ENCODE data around the gene EVL. TPM values are rescaled to one million over a fixed set of nuclear protein-coding genes. Genes with fewer than 3 reads are reported as not detected.

Gene EVL
- total and polyA plus RNA-seq, 2 of the 8 experiments (the other 6 are each of a cell fraction or from before 2014, with no cell fraction given) = 30.7 to 64.6 TPM

DNA sequence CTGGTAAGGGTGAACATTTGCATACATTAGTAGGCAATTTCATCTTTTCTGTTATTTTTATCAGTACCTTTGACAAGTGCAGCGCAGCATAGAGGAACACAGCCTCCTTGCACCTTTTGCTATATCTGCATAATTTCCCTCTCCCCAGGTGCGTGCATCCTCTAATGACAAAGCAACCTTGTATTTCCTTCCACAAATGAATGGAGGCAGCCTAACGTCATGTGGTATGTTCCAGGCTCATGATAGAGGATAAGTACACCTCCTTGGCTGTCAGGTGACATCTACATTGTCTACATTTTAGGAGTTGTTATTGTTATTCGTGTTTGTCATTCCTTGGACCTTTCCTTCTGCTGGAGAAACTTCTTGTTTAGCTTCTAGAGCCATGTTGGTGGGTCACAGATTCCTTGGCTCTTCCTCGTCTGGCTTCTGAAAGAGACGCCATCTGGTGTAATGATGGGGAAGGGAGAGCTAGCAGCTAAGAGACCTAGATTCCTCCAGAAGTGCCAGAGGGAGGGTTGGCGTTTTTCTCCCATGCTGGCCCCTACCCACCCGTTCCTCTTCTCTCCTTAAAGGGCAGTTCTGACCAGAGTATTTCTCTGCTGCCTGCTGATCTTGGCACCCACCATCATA, 37.0 kb downstream of the EVL start:
- Histone ChIP-seq H3K4ac (replicated peaks; ENCODE audit: insufficient read length, low read depth, low read length) (no peak overlapping the region), H3K36me3 (ENCODE audit: control insufficient read depth in 2 of 4, insufficient read depth in 4 of 4, low read length in 3 of 4) (peaks cover 0 to 9% (median 0%) of the 10 kb centered on the region in 4 experiments; a peak in 2 of 8 replicates), H3K23me2 (ENCODE audit: low read depth, low read length) (no peaks in the 10 kb centered on the region), H3K79me2 (ENCODE audit: control insufficient read depth in 1 of 2, insufficient read depth in 2 of 2, low read length in 2 of 2) (no peaks in the 10 kb centered on the region), H3K27ac (ENCODE audit: low read depth, low read length) (no peak overlapping the region), H3K4me2 (ENCODE audit: insufficient read depth in 1 of 2, low read depth in 2 of 2, low read length in 2 of 2) (no peak overlapping the region), H4K20me1 (replicated peaks in 1 of 2; ENCODE audit: control insufficient read depth in 1 of 2, insufficient read depth in 2 of 2, low read length in 2 of 2) (peaks cover 2% of the 10 kb centered on the region in 2 experiments), H3K23ac (ENCODE audit: insufficient read length) (no peak overlapping the region), H2BK120ac (replicated peaks; ENCODE audit: low read depth, low read length) (no peak overlapping the region), H3K14ac (ENCODE audit: insufficient read length) (no peak overlapping the region), H2BK20ac (ENCODE audit: low read length) (no peak overlapping the region), H3K9ac (replicated peaks in 1 of 4; ENCODE audit: extremely low read depth in 1 of 4, low read depth in 3 of 4, low read length in 3 of 4) (no peak overlapping the region), H3K27me3 (replicated peaks in 1 of 4; ENCODE audit: control insufficient read depth in 3 of 4, extremely low read depth in 1 of 4, insufficient read depth in 3 of 4, low read length in 3 of 4) (no peaks in the 10 kb centered on the region), H4K91ac (replicated peaks; ENCODE audit: insufficient read length, low read length) (no peak overlapping the region), H3K4me1 (replicated peaks in 1 of 4; ENCODE audit: control insufficient read depth in 3 of 4, insufficient read depth in 4 of 4, low read length in 3 of 4) (no peaks in the 10 kb centered on the region), H3K9me3 (ENCODE audit: insufficient read depth in 2 of 2, low read depth in 1 of 2, low read length in 1 of 2) (no peaks in the 10 kb centered on the region), H3K79me1 (ENCODE audit: low read depth, low read length) (peaks cover 2% of the 10 kb centered on the region; the same call in 1 of the 2 replicates), H2BK15ac (ENCODE audit: low read length) (no peak overlapping the region), H2BK12ac (ENCODE audit: low read depth, low read length) (no peak overlapping the region), H2BK5ac (ENCODE audit: low read depth, low read length) (no peak overlapping the region), H4K8ac (ENCODE audit: extremely low read depth, insufficient read depth, low read length) (no peak overlapping the region), H3K18ac (ENCODE audit: extremely low read depth, low read length) (no peak overlapping the region), H4K5ac (ENCODE audit: insufficient read length, low read depth, low read length) (no peak overlapping the region), H3K4me3 (ENCODE audit: extremely low read depth in 1 of 4, insufficient read depth in 2 of 4, low read depth in 3 of 4, low read length in 4 of 4) (no peak overlapping the region), H3K56ac (replicated peaks; ENCODE audit: insufficient read length, low read depth, low read length) (no peak overlapping the region), H2AFZ (ENCODE audit: low read length) (no peak overlapping the region), H2AK5ac (ENCODE audit: low read depth, low read length) (0 out of 2 replicates have a peak overlapping the region, but pooled peaks have one; percentile 48)
- ChIA-PET POLR2A (ENCODE audit: partially characterized antibody) (interaction anchor here (0.6 kb wide), 2 partner anchors 8 to 337 kb away, joined by 4 read pairs; no protein-coding TSS in a partner anchor), CTCF (ENCODE audit: partially characterized antibody) (interaction anchor here (0.6 to 10.6 kb wide), 13 partner anchors 8 to 203 kb away, joined by 3 to 240 read pairs (median 5); partner anchors contain the start of gene EVL)
- TF ChIP-seq, protein P1, sequence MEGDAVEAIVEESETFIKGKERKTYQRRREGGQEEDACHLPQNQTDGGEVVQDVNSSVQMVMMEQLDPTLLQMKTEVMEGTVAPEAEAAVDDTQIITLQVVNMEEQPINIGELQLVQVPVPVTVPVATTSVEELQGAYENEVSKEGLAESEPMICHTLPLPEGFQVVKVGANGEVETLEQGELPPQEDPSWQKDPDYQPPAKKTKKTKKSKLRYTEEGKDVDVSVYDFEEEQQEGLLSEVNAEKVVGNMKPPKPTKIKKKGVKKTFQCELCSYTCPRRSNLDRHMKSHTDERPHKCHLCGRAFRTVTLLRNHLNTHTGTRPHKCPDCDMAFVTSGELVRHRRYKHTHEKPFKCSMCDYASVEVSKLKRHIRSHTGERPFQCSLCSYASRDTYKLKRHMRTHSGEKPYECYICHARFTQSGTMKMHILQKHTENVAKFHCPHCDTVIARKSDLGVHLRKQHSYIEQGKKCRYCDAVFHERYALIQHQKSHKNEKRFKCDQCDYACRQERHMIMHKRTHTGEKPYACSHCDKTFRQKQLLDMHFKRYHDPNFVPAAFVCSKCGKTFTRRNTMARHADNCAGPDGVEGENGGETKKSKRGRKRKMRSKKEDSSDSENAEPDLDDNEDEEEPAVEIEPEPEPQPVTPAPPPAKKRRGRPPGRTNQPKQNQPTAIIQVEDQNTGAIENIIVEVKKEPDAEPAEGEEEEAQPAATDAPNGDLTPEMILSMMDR (IDR thresholded peaks at IDR 0.05; ENCODE audit: control extremely low read depth in 1 of 3, insufficient read depth in 1 of 3, low read depth in 1 of 3, low read length in 3 of 3) = peak in 2 of 3 experiments; percentile 27 to 31; a peak in 3 of 4 replicates
- TF ChIP-seq RAD21 (IDR thresholded peaks at IDR 0.05 in 1 of 2, conservative IDR thresholded peaks at IDR 0.05 in 1 of 2; ENCODE audit: low read depth in 2 of 2, low read length in 2 of 2) = peak in 1 of 2 experiments; percentile 34; a peak in 1 of 4 replicates
- no peak for TF ChIP-seq HDAC6 (IDR thresholded peaks at IDR 0.05; ENCODE audit: low read depth, low read length)
- FAIRE-seq = no peak
- DNase-seq (ENCODE audit: low read depth in 1 of 2, low spot score in 2 of 2) = no peak
- WGBS, 2 experiments (ENCODE audit: extremely low coverage in 1 of 2, insufficient coverage in 1 of 2, insufficient read length in 1 of 2, insufficient replicate concordance in 2 of 2, low coverage in 1 of 2, low lambda C conversion rate in 2 of 2, missing lambda C conversion rate in 1 of 2) = 86% methylated on average over 8 of the region's 8 CpGs; no CpG with 5 or more reads in 1 of the 2 experiments

Measured in H1 (cell line).